K562 (cell line): ENCODE data around the gene GRIP1. TPM values are rescaled to one million over a fixed set of nuclear protein-coding genes. Genes with fewer than 3 reads are reported as not detected.

Source experiments
- ATAC-seq: fragments of 200-7000 bp; cut with Tn5 transposase; 3 replicates; pipeline ENCODE4 v1.9.1; 2020; ENCODE audit warnings: moderate library complexity
- BruUV-seq: library from RNA; stranded (reverse); fragments of 400-500 nt; replicated peaks from 2 replicates; lab custom pipeline; 2021; lab: Mats Ljungman, UMichigan
- CTCF ChIA-PET: fragments of 300-600 bp; formaldehyde crosslinking; extraction: SDS; loops from one replicate; lab custom pipeline; 2021; ENCODE audit warnings: low intra/inter-chr PET ratio; lab: Yijun Ruan, JAX
- POLR2A ChIA-PET: fragments of 300-600, 350-650 bp; sonication (Branson Sonifier 250); formaldehyde crosslinking; extraction: SDS; loops from one replicate; lab custom pipeline; 2021; ENCODE audit warnings: antibody characterized with exemption, inconsistent platforms; lab: Yijun Ruan, JAX
- DNase-seq, 4 experiments: peaks; one replicate each; pipeline versions ENCODE4 v3.0.0 to v3.0.0-alpha.2; 2011 to 2018; ENCODE audit warnings: low spot score in 3 of 4, mixed read lengths in 3 of 4; ENCODE audit errors: extremely low read depth in 1 of 4
- FAIRE-seq: peaks from 2 replicates; lab custom pipeline; 2011; peaks lifted over from hg19 to GRCh38; lab: Jason Lieb, UNC
- H2AFZ ChIP-seq: 2 replicates; pipeline ENCODE4 v1.6.0; 2011; ENCODE audit warnings: low read depth, low read length, control low read depth, inconsistent platforms
- H3K27ac ChIP-seq: fragments of 200-600 bp; 3 replicates; pipeline ENCODE4 v1.8.0; 2011; ENCODE audit warnings: low read depth, mild to moderate bottlenecking, control low read depth, inconsistent platforms, low read length, moderate library complexity, mixed read lengths; ENCODE audit errors: extremely low read depth
- H3K27me3 ChIP-seq, 2 experiments: fragments of 300-600 bp in 1 of 2; 2 replicates in 1 of 2; 3 replicates in 1 of 2; pipeline versions ENCODE4 v1.6.0 to v1.8.0; 2011; ENCODE audit warnings: inconsistent platforms in 2 of 2, low read length in 2 of 2, mild to moderate bottlenecking in 1 of 2, mixed read lengths in 1 of 2, moderate library complexity in 1 of 2; ENCODE audit not compliant: control insufficient read depth in 2 of 2, insufficient read depth in 2 of 2
- H3K36me3 ChIP-seq: fragments of 300-600 bp; 3 replicates; pipeline ENCODE4 v1.8.0; 2011; ENCODE audit warnings: mild to moderate bottlenecking, low read length, inconsistent platforms; ENCODE audit not compliant: control insufficient read depth, insufficient read depth
- H3K4me1 ChIP-seq, 2 experiments: fragments of 200-600 bp in 1 of 2; replicated peaks in 1 of 2; 2 replicates in 1 of 2; 3 replicates in 1 of 2; pipeline versions ENCODE4 v1.5.1 to v1.8.0; 2011; ENCODE audit warnings: inconsistent platforms in 2 of 2, low read length in 2 of 2, mild to moderate bottlenecking in 1 of 2, mixed read lengths in 1 of 2, moderate library complexity in 1 of 2; ENCODE audit not compliant: control insufficient read depth in 2 of 2, insufficient read depth in 2 of 2
- H3K4me2 ChIP-seq: 2 replicates; pipeline ENCODE4 v1.6.1; 2011; ENCODE audit warnings: low read length, control low read depth, inconsistent platforms, mixed read lengths; ENCODE audit not compliant: insufficient read depth
- H3K4me3 ChIP-seq: fragments of 200-600 bp; sonication (generic), shearing (Covaris generic); 2 replicates; pipeline ENCODE4 v1.5.1; 2016; ENCODE audit warnings: control low read depth, inconsistent platforms
- H3K79me2 ChIP-seq: fragments of 200-600 bp; 3 replicates; pipeline ENCODE4 v1.8.0; 2011; ENCODE audit warnings: low read length, inconsistent platforms; ENCODE audit not compliant: control insufficient read depth, insufficient read depth
- H3K9ac ChIP-seq, 2 experiments: 2 replicates each; pipeline versions ENCODE4 v1.6.0 to v1.6.1; 2011; ENCODE audit warnings: low read depth in 2 of 2, low read length in 2 of 2, control low read depth in 1 of 2, inconsistent platforms in 1 of 2, mild to moderate bottlenecking in 1 of 2, mixed read lengths in 1 of 2; ENCODE audit not compliant: insufficient read depth in 1 of 2
- H3K9me1 ChIP-seq: one replicate; pipeline ENCODE4 v1.6.0; 2011; ENCODE audit warnings: inconsistent platforms, mild to moderate bottlenecking, low read length, moderate library complexity; ENCODE audit not compliant: control insufficient read depth, insufficient read depth
- H3K9me3 ChIP-seq: replicated peaks from 2 replicates; pipeline ENCODE4 v1.5.1; 2011; ENCODE audit warnings: low read depth, low read length, inconsistent platforms; ENCODE audit not compliant: control insufficient read depth, insufficient read depth
- H4K20me1 ChIP-seq: replicated peaks from 2 replicates; pipeline ENCODE4 v1.6.1; 2011; ENCODE audit warnings: low read length, inconsistent platforms, mixed read lengths; ENCODE audit not compliant: control insufficient read depth, insufficient read depth
- GTF2F1 ChIP-seq: IDR thresholded peaks from 2 replicates; pipeline ENCODE4 v1.6.1; 2011; ENCODE audit warnings: low read depth, low read length, improper control_type of control experiment
- MEF2A ChIP-seq: IDR thresholded peaks from 2 replicates; pipeline ENCODE4 v1.6.1; 2011; ENCODE audit warnings: low read depth, mild to moderate bottlenecking, low read length, moderate library complexity; ENCODE audit not compliant: control insufficient read depth
- NEUROD1 ChIP-seq: fragments of 150-350 bp; IDR thresholded peaks from 2 replicates; pipeline ENCODE4 v1.6.1; 2014; ENCODE audit warnings: borderline replicate concordance, low read length, low read depth; ENCODE audit not compliant: partially characterized antibody
- NFE2L1 ChIP-seq: fragments of 450-650 bp; IDR thresholded peaks from 2 replicates; pipeline ENCODE4 v1.6.1; 2016; ENCODE audit warnings: missing genetic modification characterization, low read depth, mild to moderate bottlenecking, missing compliant biosample characterization, moderate library complexity, borderline replicate concordance
- ZBTB49 ChIP-seq: sonication (generic); formaldehyde crosslinking; IDR thresholded peaks from 2 replicates; pipeline ENCODE4 v1.8.0; 2022; ENCODE audit warnings: missing genetic modification reagents, mild to moderate bottlenecking, borderline replicate concordance
- WGBS: fragments of 100-300 bp; shearing (Covaris generic); methylation state at CpG from one replicate; pipeline ENCODE4 v1.1.6; 2016; ENCODE audit warnings: low coverage, mixed read lengths; ENCODE audit not compliant: insufficient coverage; ENCODE audit errors: missing lambda C conversion rate; 5-methylcytosine and 5-hydroxymethylcytosine counted together
- in situ Hi-C: fragments of 300-500 bp; cut with MboI; formaldehyde crosslinking; loops from 4 replicates; pipeline ENCODE4 v1.15.0; 2018; ENCODE audit warnings: inconsistent platforms, mixed read lengths
- intact Hi-C: fragments of 100-400 bp; cut with micrococcal nuclease; formaldehyde crosslinking; loops from 2 replicates; pipeline ENCODE4 v1.14.2; 2022
- polyA plus RNA-seq, 8 experiments: library from polyadenylated mRNA; depleted of rRNA in 4 of 8; stranded (reverse) in 5 of 8; unstranded in 3 of 8; fragments of >200 nt; fragmentation: Nextera tagmentation in 2 of 8; fragmentation: Illumina TruSeq in 1 of 8; extraction: Ambion mirVana in 2 of 8; extraction: Trizol in 1 of 8; gene quantifications; 2 replicates each; pipeline versions ENCODE4 v1.2.1 to v1.2.3, GENCODE V29; 2011 to 2014; ENCODE audit warnings: inconsistent platforms in 1 of 8, missing spikeins in 1 of 8
- total RNA-seq, 7 experiments: library from RNA; depleted of rRNA in 6 of 7; stranded (reverse); fragments of >200 nt in 6 of 7; fragmentation: Illumina TruSeq in 2 of 7; extraction: Trizol in 2 of 7; gene quantifications; 2 replicates each; pipeline versions ENCODE4 v1.2.1 to v1.2.3, GENCODE V29; 2011 to 2021; ENCODE audit warnings: low replicate concordance in 1 of 7
- TF ChIP-seq, protein P1 (sequence below): fragments of 450-650 bp; IDR thresholded peaks from 2 replicates; pipeline ENCODE4 v1.6.1; 2016; ENCODE audit warnings: mild to moderate bottlenecking, moderate library complexity

Gene GRIP1
- total and polyA plus RNA-seq, 9 of the 15 experiments (the other 6 are each of a cell fraction or from before 2014, with no cell fraction given): 0.28 to 1.2 (median 0.45) TPM

- no peak overlapping the region for H3K4me2 ChIP-seq
- H3K4me3 ChIP-seq: no peak overlapping the region
- no peaks in the 10 kb centered on the region for H4K20me1 ChIP-seq
- H3K9me3 ChIP-seq: no peaks in the 10 kb centered on the region
- in situ Hi-C loops: no loop called here
- intact Hi-C loops: no loop called here
- no peak for DNase-seq
- H3K79me2 ChIP-seq: no peaks in the 10 kb centered on the region
- no TSS peak for BruUV-seq
- FAIRE-seq: no peak
- WGBS: 2% methylated on average over 3 of the region's 3 CpGs
- H3K9me1 ChIP-seq: no peaks in the 10 kb centered on the region
- H3K4me1 ChIP-seq: no peaks in the 10 kb centered on the region
- no peak overlapping the region for H2AFZ ChIP-seq
- no peak for ATAC-seq
- H3K27me3 ChIP-seq: peaks cover 5 to 8% of the 10 kb centered on the region in 2 experiments; a peak in 4 of 5 replicates
- no peak overlapping the region for H3K27ac ChIP-seq
- no peaks in the 10 kb centered on the region for H3K36me3 ChIP-seq
- ChIA-PET CTCF (no interaction called here), POLR2A (interaction anchor here (1.1 kb wide), 1 partner anchor 13 kb away, joined by 3 read pairs; no protein-coding TSS in a partner anchor)
- H3K9ac ChIP-seq: no peak overlapping the region
- TF ChIP-seq NEUROD1 (no peak), GTF2F1 (no peak), ZBTB49 (CRISPR knock-in tag) (no peak), MEF2A (no peak), NFE2L1 (tag) (no peak)
- TF ChIP-seq, protein P1, sequence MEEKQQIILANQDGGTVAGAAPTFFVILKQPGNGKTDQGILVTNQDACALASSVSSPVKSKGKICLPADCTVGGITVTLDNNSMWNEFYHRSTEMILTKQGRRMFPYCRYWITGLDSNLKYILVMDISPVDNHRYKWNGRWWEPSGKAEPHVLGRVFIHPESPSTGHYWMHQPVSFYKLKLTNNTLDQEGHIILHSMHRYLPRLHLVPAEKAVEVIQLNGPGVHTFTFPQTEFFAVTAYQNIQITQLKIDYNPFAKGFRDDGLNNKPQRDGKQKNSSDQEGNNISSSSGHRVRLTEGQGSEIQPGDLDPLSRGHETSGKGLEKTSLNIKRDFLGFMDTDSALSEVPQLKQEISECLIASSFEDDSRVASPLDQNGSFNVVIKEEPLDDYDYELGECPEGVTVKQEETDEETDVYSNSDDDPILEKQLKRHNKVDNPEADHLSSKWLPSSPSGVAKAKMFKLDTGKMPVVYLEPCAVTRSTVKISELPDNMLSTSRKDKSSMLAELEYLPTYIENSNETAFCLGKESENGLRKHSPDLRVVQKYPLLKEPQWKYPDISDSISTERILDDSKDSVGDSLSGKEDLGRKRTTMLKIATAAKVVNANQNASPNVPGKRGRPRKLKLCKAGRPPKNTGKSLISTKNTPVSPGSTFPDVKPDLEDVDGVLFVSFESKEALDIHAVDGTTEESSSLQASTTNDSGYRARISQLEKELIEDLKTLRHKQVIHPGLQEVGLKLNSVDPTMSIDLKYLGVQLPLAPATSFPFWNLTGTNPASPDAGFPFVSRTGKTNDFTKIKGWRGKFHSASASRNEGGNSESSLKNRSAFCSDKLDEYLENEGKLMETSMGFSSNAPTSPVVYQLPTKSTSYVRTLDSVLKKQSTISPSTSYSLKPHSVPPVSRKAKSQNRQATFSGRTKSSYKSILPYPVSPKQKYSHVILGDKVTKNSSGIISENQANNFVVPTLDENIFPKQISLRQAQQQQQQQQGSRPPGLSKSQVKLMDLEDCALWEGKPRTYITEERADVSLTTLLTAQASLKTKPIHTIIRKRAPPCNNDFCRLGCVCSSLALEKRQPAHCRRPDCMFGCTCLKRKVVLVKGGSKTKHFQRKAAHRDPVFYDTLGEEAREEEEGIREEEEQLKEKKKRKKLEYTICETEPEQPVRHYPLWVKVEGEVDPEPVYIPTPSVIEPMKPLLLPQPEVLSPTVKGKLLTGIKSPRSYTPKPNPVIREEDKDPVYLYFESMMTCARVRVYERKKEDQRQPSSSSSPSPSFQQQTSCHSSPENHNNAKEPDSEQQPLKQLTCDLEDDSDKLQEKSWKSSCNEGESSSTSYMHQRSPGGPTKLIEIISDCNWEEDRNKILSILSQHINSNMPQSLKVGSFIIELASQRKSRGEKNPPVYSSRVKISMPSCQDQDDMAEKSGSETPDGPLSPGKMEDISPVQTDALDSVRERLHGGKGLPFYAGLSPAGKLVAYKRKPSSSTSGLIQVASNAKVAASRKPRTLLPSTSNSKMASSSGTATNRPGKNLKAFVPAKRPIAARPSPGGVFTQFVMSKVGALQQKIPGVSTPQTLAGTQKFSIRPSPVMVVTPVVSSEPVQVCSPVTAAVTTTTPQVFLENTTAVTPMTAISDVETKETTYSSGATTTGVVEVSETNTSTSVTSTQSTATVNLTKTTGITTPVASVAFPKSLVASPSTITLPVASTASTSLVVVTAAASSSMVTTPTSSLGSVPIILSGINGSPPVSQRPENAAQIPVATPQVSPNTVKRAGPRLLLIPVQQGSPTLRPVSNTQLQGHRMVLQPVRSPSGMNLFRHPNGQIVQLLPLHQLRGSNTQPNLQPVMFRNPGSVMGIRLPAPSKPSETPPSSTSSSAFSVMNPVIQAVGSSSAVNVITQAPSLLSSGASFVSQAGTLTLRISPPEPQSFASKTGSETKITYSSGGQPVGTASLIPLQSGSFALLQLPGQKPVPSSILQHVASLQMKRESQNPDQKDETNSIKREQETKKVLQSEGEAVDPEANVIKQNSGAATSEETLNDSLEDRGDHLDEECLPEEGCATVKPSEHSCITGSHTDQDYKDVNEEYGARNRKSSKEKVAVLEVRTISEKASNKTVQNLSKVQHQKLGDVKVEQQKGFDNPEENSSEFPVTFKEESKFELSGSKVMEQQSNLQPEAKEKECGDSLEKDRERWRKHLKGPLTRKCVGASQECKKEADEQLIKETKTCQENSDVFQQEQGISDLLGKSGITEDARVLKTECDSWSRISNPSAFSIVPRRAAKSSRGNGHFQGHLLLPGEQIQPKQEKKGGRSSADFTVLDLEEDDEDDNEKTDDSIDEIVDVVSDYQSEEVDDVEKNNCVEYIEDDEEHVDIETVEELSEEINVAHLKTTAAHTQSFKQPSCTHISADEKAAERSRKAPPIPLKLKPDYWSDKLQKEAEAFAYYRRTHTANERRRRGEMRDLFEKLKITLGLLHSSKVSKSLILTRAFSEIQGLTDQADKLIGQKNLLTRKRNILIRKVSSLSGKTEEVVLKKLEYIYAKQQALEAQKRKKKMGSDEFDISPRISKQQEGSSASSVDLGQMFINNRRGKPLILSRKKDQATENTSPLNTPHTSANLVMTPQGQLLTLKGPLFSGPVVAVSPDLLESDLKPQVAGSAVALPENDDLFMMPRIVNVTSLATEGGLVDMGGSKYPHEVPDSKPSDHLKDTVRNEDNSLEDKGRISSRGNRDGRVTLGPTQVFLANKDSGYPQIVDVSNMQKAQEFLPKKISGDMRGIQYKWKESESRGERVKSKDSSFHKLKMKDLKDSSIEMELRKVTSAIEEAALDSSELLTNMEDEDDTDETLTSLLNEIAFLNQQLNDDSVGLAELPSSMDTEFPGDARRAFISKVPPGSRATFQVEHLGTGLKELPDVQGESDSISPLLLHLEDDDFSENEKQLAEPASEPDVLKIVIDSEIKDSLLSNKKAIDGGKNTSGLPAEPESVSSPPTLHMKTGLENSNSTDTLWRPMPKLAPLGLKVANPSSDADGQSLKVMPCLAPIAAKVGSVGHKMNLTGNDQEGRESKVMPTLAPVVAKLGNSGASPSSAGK: no peak
Observed at GRCh38 chr12:66365718-66366490, 313.0 kb downstream of the GRIP1 start.
